GM06990 (cell line): ENCODE data around the gene CIAPIN1.
"Not testable (repeated sequence)": the region's sequence is repeated elsewhere in the genome, so short reads cannot be mapped to it uniquely, and the experiment has no call there.

Experiments
- DNase-seq: peaks from one replicate; pipeline ENCODE4 v3.0.0-alpha.2; 2011; ENCODE audit not compliant: insufficient read length; ENCODE audit errors: extremely low read depth
- H3K27me3 ChIP-seq: replicated peaks from 2 replicates; pipeline ENCODE4 v1.6.0; 2011; ENCODE audit warnings: low read length; ENCODE audit not compliant: control insufficient read depth, insufficient read depth
- H3K36me3 ChIP-seq: 2 replicates; pipeline ENCODE4 v1.5.1; 2011; ENCODE audit warnings: low read length; ENCODE audit not compliant: control insufficient read depth, insufficient read depth
- H3K4me3 ChIP-seq: replicated peaks from 2 replicates; pipeline ENCODE4 v1.5.1; 2011; ENCODE audit warnings: low read depth, mild to moderate bottlenecking, control low read depth, low read length
- CTCF ChIP-seq: IDR thresholded peaks from 2 replicates; pipeline ENCODE4 v1.5.1; 2011; ENCODE audit warnings: low read length, control low read depth, mild to moderate bottlenecking, inconsistent platforms; ENCODE audit not compliant: insufficient read depth, poor library complexity, severe bottlenecking

The CIAPIN1 gene

DNA sequence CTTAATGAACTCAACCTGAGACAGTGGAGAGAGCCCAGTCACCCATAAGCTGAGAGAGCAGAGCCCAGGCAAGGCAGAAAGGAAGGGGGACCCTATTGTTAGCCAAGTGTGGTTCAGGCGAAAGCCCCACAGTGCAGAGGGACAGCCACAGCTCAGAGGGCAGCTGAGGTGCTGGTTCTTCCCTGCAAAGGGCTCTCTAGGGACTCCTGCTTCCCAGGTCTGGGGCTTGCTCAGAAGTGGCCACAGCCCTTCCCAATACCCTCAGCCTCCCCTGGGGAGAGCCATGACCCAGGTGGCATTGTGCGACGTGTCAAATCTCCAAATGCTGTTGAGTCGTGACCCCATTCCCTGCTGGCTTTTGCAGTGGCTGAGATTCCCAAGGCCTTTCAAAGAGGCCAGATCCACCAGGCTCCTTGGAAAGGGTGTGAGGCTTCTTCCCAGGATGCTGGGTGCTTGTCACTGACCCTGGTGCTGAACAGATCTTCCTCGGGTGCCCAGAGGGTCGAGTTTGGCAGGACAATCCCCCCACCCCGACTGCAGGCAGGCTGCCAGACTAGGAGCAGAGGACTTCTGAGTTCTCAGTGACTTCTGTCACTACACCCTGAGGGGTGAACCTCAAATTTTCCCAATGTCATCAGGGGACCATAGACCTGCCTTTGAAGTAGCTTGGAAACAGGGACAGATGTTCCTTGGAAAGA is 45.1 kb downstream of the CIAPIN1 start:
- H3K36me3 ChIP-seq = no peaks in the 10 kb centered on the region
- H3K27me3 ChIP-seq = no peaks in the 10 kb centered on the region
- no peak overlapping the region for H3K4me3 ChIP-seq
- TF ChIP-seq CTCF = no peak
- DNase-seq = no peak

DNA sequence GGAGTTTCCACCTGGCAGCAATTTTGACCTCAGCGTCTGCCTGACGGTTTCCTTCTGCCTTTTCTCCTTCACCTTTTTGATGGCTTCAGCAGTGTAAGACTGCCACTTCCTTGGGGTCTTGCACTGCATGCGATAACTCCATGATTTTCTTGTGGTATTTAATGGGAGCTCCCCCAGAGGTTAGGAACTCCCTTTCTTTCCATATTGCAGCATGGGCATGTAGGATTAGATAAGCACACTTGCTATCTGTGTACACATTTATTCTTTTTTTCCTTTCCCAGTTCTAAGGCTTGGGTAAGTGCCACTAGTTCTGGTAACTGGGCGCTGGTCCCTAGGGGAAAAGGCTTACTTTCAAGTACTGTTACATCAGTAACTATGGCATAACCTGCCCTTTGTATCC is 49.7 kb downstream of the CIAPIN1 start:
- not testable (repeated sequence) for H3K36me3 ChIP-seq, H3K27me3 ChIP-seq

DNA sequence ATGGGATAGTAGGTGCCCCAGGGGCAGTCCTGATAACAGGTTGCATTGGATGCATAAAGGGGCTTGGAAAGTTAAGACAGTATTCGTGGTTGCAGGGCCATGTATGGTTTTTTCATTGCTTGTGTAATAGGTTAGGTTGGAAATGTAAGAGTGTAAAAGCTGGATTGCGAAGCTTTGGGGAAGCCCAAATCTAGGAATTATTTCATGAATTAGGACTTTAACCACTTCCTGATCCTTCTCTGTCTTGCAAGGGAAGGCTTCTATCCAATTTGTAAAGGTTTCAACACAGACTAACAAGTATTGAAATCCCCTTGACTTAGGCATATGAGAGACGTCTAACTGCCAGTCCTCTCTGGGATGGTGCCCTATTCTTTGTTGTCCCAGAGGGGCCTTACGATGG is 50.4 kb downstream of the CIAPIN1 start:
- Histone ChIP-seq H3K27me3 (no peaks in the 10 kb centered on the region), H3K4me3 (no peak overlapping the region), H3K36me3 (no peaks in the 10 kb centered on the region)
- DNase-seq = no peak
- no peak for TF ChIP-seq CTCF

More for the DNA sequence above, 49.7 kb downstream of the CIAPIN1 start:
- not testable (repeated sequence) for DNase-seq, H3K4me3 ChIP-seq

- Histone ChIP-seq H3K36me3 (no peaks in the 10 kb centered on the region), H3K4me3 (no peak overlapping the region), H3K27me3 (no peaks in the 10 kb centered on the region)
- DNase-seq = no peak
- no peak for TF ChIP-seq CTCF
Measured at GRCh38 chr16:57395026-57395425, 52.2 kb downstream of the CIAPIN1 start.

GRCh38 chr16:57394444-57394843 is 52.7 kb downstream of the CIAPIN1 start:
- no peak overlapping the region for H3K4me3 ChIP-seq
- DNase-seq = no peak
- no peaks in the 10 kb centered on the region for H3K36me3 ChIP-seq
- TF ChIP-seq CTCF = no peak
- no peaks in the 10 kb centered on the region for H3K27me3 ChIP-seq

GRCh38 chr16:57392694-57393093 is 54.5 kb downstream of the CIAPIN1 start:
- Histone ChIP-seq H3K36me3 (no peaks in the 10 kb centered on the region), H3K4me3 (no peak overlapping the region), H3K27me3 (no peaks in the 10 kb centered on the region)
- TF ChIP-seq CTCF = no peak
- no peak for DNase-seq
